SHP77 (cell line): ENCODE measurements around the gene RHOV.
A peak's percentile ranks its signal among the peaks of the same experiment; 100 is the strongest.

Experiments used
- DNase-seq, 2 experiments: peaks; one replicate each; lab custom pipeline; 2025; lab: John Stamatoyannopoulos, UW

Gene RHOV

DNA sequence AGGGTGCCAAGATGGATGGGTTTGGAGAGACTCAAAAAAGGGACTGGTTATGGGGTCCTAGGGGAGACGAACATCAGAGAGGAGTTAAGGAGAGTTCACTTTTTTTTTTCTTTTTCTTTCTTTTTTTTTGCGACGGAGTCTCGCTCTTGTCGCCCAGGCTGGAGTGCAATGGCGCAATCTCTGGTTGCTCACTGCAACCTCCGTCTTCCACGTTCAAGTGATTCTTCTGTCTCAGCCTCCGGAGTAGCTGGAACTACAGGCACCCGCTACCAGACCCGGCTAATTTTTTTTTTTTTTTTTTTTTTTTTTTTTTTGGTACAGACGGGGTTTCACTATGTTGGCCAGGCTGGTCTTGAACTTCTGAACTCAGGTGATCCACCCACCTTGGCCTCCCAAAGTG lies 29.0 kb downstream of the RHOV start:
- no peak for DNase-seq

DNA sequence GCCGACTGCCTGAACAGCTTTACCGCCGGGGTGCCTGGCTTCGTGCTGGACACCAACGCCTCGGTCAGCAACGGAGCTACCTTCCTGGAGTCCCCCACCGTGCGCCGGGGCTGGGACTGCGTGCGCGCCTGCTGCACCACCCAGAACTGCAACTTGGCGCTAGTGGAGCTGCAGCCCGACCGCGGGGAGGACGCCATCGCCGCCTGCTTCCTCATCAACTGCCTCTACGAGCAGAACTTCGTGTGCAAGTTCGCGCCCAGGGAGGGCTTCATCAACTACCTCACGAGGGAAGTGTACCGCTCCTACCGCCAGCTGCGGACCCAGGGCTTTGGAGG lies 29.4 kb downstream of the RHOV start:
- no peak for DNase-seq

DNA sequence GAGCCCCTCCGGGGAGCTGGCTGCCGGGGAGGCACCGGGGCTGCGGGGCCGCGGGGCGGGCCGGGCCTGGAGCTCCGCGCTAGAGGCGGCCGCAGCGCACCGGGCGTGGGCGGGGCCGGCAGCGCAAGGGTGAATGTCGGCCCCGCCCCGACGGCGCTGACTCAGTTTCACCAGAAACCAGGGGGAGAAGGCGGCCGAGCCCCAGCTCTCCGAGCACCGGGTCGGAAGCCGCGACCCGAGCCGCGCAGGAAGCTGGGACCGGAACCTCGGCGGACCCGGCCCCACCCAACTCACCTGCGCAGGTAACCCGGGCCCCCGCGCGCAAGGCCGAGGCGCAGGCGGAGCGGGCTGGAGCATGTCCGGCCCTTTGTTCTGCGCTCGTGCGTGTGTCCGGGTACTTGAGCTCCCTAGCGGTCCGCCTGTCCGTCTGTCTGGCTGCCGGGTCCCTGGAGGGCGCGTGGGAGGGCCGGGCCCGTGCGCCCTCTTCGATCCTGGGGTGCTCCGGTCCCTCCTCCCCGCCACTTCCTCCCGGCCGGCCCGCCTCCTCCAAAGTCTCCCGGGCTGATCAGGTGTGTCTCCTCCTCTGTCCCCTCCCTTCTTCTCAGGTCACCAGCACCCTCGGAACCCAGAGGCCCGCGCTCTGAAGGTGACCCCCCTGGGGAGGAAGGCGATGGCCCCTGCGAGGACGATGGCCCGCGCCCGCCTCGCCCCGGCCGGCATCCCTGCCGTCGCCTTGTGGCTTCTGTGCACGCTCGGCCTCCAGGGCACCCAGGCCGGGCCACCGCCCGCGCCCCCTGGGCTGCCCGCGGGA lies 29.9 kb downstream of the RHOV start, which contains the start of gene SPINT1:
TSS of gene SPINT1 (plus strand) at position 164 of the 811 bp plus-strand sequence. CDS start at position 671, 507 bp downstream.
- no peak for DNase-seq

DNA sequence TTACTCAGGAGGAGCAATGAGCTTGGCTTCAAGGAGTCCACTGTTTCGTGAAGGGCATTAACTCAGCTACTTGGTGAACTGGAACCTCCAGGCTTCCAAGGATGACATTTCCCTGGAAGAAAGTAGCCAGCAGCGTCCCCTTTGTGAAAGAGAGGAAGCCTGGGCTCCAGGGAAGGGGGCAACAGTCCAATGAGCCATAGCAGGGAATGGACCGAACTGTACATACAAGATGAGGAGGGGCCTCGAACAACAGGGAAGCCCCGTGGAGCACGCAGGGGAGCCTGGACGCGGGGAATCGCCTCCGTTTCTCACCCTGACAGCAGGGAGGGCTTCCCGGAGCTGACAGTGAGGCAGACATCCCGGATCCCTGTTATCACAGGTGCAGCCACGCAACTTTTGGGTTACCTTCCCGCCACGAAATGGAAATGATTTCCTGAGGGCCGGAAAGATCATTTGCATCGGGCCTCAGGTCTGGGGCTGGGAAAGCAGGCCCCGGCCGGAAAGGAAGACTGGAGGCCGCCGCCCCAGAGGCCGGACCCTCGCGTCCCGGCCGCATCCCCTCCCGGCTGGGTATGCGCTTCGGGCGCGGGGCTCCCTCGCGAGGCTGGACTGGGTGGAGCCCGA lies 30.7 kb downstream of the RHOV start:
- DNase-seq, result no peak

DNA sequence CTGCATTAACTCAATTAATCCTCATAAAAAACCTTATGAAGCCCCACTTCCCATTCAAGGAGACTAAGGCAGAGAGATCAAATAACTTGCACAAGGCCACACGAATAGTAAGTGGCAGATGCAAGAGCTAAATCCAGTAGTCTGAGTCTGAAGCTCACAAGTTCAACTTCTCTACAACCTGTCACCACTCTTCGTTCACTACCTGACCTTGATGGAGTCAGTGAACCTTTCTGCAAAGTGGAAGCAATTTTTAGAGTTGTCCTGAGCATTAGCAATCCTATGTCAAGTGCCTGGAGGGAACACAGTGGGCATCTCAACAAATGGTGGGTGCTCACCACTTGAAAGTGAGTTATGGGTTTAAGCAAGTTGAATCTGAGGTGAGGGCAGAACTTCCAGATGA lies 32.3 kb downstream of the RHOV start:
- no peak for DNase-seq

DNA sequence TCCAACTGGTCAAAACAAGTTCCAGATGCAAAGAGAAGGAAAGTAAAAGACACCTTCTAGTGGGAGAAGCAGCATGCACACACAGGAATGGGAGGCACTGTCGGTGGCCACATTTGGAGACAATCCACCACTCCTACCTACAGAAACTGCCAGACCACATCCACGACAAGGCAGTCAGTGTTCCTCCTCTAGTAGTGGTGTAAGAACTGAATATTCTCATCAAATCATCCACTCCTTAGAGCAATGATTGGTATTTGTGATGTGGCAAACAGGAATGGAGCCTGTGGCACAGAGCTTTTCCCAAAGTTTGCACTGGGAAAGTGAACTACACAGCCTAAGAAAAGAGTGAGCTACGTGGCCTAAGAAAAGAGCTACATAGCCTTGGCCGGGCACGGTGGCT lies 35.3 kb downstream of the RHOV start:
- DNase-seq, result no peak

DNA sequence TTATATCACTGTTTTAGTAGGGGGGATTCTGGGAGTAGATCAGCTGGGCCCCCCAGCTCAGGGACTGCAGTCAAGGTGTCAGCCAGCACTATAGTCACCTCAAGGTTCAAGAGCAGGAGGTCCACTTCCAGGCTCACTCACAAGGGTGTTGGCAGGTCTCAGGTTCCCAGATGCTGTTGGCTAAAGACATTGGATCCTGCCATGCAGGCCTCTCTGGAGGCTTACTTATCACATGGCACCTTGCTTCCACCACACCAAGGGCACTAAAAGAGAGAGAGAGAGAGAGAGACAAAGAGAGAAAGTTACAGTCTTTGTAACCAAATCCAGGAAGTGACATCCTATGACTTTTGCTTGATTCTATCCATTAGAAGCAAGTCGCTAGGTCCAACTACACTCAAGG lies 38.0 kb downstream of the RHOV start:
- no peak for DNase-seq

DNA sequence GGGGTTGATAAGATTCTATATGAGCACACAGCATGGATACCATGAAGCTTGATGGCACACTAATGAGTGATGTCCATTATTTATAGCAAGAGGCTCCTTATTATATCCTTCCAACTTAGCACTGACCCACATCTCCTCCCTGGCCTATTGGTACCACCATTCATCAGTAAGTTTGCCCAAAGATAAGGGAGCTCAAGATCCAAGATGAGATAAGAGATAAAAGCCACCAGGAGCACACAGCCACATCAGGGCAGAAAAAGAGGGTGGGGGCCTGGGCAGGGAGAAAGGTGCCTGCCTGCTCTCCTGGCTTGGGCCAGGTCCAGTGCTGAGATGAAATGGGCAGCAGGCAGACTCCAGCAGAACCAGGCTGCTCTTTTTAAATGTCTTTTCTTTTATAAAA lies 41.1 kb downstream of the RHOV start:
- DNase-seq, result no peak

DNA sequence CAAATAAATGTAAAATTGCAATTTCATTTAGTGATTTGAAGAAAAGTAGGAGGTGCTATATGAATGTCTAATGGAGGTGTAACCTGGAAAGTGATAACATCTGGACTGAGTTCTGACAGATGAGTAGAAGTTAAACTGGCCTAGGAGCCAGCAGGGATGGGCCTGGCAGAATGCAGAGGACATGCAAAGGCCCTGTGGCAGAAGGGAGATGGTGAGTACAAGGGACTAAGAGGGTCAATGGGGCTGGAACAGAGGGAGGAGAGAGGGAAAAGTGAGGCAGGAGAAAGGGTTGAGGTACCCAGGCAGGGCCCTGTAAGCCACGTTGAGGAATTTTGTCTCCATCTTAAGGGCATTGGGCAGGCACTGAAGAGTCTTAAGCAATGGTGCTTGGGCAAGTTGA lies 42.2 kb downstream of the RHOV start:
- DNase-seq, result no peak

DNA sequence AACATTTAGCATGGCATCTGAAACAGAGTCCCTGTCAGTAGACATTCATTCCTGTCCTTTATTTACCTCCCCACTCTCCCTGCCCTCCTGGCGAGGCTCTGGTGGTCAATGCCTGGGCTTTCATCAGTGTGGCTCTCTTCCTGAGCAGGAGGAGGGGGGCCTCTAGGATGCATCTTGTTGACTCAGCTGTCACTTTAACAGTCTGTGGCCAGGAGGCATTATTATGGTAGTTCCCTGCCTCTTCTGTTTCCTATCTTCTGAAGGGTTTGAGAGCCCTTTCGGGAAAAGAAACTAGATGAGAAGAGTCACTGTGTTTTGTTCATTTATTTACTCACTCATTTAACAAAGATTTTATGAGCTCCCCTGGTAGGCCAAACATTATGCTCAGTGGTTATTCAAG lies 43.1 kb downstream of the RHOV start:
- peak; percentile 95 to 96 for DNase-seq

DNA sequence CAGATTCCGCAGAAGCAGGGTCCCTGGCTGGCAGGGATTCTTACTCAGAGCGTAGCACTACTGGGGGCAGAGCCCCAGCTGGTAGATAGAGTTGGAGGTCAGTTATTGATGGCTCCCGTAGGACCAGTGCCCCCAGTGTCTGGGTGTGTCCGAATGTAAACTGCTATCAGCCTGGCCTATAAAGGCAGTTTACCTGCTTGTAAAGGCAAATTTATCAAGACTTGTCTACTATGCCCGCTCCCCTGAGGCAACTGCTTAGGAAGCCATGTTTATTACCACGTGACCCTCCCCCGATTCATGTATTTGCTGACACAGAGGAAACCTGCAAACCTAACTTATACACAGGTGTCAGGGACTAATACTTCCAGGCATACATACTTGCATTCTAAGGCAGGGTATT lies 44.9 kb downstream of the RHOV start:
- no peak for DNase-seq

DNA sequence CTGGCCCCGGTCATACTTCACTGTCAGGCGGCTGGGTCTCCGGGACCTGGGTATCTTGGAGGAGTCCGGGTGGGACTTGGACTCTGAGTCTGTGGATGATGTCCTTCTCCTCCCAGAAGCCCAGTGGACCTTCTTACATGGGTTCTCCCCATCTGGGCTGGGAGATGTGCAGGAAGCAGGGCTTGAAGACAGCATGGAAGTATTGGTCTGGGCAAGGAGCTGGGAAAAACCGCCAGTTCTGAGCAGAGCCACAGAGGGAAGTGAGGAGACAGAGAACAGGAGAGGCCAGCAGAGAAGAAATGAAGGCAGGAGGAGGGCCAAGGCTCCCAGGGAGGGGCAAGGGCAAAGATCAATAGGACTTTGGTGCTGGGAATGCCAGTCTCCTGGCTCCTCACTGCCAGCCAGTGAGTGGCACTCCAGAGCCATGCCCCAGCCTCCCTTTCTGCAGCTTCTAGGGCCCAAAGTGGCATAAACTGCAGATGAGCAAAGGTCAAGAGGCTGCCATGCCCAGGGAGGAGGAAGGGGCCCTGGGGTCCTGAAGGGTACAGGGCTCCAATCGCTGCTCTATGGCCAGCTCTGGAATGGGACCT lies 45.5 kb downstream of the RHOV start, which contains the start of gene PPP1R14D:
TSS of gene PPP1R14D (minus strand) at position 262 of the 590 bp plus-strand sequence. CDS start at position 195, 67 bp downstream.
- DNase-seq, result no peak

DNA sequence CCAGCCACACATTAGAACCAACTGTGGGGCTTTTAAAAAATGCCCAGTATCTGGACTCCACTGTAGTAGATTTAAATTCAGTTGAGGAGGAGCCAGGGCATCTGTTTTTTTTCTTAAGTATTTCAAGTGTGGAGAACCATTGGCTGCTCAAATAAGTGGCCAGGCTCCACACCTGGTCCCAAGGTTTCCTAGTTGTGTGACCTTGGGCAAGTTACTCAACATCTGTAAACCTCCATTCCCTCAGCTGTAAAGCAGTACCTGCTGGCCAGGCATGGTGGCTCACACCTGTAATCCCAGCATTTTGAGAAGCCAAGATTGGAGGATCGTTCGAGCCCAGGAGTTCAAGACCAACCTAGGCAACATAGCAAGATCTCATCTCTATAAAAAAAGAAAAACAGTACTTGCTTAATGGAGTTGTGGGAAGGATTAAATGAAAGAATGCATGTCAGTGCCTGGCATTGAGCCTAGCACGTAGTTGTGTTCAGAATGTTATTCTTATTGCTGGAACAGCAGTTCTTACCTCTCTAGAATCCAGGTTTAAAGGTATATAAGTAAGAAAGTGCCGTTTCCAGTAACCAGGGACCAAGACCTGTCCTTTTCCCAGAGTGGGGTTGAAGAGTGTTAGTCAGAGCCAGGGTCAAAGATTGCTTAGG lies 47.5 kb downstream of the RHOV start:
- DNase-seq, result no peak

DNA sequence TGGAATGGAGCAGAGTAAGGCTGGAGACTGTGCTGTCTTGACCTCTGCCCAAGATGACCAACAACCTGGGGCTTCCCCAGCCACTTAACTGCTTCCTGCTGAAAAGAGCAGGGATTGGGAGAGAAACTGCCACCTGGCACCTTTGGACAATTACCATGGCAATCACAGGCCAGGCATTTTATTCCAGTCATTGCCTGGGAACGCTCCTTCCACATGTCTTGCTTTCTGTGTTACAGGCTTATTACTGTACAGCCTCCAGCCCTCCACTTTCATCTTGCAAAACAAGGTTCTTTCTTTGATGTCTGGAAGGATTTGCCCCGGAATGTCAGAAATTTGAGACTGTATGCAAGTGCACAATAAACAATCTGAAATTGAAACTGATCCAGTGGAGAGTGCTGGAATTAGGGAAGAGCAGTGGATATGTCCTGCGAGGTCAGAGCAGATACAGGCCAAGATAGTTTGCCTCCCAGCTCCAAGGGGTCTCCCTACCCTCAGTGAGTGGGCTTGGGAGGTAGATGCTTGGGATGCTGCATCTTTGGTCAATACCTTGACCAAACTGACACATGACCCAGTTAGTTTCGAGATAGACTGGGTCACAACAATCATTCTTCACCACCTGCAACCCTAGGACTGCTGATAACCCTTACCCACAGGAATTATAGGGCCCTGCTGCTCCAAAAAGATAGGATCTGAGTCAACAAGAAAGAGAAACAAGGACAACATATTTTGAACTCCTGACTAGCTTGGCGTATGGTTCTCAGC lies 48.2 kb downstream of the RHOV start:
- no peak for DNase-seq

DNA sequence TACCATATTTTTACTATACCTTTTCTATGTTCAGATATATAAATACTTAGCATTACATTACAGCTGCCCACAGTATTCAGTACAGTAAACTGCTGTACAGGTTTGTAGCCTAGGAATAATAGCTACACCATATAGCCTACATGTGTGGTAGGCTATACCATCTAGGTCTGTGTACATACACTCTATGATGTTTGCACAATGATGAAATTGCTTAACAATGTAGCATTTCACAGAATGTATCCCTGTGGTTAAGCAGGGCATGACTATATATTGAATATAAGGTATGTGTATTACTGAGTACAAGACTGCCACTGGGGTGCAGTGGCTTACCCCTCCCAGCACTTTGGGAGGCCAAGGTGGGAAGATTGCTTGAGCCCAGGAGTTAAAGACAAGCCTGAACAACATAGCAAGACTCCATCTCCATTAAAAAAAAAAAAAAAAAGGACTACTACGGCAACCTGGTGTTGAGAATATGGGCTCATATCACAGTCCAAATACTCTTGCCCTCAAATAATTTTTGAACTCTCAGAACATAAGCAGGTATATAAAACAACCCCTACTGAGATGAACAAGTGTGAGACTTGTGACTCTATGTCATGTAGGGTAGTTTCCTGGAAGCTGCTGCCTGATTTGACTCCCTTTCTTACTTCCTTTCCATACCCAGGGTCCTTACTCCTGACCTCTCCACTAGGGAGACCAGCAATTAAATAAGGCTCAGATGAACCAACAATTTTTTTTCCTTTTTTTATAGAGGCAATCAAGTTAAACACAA lies 50.3 kb downstream of the RHOV start:
- no peak for DNase-seq
